ENCODE results near the gene PTPRM. TPM values are rescaled to one million over a fixed set of nuclear protein-coding genes. Genes with fewer than 3 reads are reported as not detected.

Gene PTPRM
- 26.5 and 29.6 TPM in 2 replicates for total RNA-seq

DNA sequence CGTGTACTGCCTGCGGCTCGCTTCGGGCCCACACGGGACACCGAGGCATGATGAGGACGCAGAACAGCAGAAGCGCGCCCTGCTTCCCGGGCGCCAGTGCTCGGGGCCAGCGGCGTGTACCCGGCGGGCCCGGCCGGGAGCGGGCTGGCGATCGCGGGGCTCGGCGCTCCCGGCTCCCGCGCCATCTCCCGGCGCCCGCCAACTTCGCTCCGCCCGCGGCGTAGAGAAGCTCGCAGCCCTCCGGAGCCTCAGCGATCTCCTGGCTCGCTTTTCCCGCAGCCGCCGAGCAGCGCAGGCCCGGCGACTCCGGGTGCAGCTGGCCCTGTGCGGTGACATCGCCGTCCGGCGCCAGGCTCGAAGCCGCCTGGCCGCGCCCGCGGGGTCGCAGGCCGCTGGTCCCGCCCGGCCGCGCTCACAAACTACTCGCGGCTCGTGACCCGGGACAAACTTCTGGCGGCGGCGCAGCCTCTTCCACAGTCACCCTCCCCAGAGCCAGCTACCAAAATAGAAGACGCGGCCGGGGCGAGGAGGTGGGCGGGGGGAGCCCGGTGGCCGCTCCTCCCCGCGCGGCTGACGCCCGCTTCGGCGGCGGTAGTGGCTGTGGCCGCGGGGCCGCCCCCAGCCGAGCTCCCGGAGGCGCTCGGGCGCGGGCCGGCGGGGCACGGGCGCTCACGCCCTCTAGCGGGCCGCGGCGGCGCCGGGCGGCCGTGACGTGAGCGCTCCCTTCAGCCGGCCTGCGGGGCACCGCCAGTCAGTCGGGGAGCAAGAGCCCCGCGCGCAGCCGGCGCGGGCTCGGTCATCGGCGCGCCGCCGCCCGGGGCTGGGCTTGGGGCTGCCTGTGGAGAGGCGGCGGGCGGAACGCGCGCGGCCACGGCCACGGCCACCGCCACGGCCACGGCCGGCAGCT is at the start of gene PTPRM:
TSS of gene PTPRM (plus strand) at position 750 of the 907 bp plus-strand sequence. CDS start 503 bp downstream, outside the sequence.

